ENCODE data around the gene RALGDS. TPM values are rescaled to one million over a fixed set of nuclear protein-coding genes. Genes with fewer than 3 reads are reported as not detected.

Gene RALGDS
- total and polyA plus RNA-seq, 9 of the 15 experiments (the other 6 are each of a cell fraction or from before 2014, with no cell fraction given), result 0.75 to 43.3 (median 27.1) TPM

DNA sequence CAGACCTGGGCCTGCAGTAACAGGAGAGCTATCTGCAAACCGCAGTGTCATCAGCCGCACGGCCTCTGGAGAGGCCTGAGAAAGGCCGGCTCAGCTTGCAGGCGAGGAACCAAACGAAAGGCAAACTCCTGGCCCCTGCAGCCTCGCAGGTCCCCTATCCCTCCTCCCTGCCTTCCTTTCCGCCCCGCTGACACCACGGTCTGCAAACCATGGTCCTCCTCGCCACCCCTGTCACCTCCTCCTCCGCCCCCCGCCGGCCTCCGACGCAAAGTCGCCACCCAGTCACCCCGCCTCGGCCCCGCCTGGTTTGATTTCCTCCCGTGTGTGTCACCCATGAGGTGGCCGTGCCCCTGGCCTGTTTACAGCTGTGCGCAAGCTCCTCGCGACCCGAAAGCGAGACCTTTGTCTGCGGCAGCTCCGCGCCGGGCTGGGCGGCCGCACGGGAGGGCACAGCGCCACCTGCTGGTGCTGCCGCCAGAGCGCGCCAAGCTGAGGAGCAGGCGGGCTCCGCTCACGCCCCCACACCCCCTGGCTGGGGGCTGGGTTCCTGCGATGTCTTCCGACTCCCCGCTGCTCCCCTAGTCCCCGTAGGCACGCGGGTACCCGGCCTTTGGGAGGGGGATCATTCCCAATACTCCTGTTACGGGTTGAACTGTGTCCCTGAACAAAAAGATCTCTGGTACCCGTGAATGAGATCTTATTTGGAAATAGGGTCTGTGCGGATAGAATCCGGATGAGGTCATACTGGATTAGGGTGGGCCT, 23.3 kb upstream of the RALGDS start (continued):
- TF ChIP-seq, protein P1, sequence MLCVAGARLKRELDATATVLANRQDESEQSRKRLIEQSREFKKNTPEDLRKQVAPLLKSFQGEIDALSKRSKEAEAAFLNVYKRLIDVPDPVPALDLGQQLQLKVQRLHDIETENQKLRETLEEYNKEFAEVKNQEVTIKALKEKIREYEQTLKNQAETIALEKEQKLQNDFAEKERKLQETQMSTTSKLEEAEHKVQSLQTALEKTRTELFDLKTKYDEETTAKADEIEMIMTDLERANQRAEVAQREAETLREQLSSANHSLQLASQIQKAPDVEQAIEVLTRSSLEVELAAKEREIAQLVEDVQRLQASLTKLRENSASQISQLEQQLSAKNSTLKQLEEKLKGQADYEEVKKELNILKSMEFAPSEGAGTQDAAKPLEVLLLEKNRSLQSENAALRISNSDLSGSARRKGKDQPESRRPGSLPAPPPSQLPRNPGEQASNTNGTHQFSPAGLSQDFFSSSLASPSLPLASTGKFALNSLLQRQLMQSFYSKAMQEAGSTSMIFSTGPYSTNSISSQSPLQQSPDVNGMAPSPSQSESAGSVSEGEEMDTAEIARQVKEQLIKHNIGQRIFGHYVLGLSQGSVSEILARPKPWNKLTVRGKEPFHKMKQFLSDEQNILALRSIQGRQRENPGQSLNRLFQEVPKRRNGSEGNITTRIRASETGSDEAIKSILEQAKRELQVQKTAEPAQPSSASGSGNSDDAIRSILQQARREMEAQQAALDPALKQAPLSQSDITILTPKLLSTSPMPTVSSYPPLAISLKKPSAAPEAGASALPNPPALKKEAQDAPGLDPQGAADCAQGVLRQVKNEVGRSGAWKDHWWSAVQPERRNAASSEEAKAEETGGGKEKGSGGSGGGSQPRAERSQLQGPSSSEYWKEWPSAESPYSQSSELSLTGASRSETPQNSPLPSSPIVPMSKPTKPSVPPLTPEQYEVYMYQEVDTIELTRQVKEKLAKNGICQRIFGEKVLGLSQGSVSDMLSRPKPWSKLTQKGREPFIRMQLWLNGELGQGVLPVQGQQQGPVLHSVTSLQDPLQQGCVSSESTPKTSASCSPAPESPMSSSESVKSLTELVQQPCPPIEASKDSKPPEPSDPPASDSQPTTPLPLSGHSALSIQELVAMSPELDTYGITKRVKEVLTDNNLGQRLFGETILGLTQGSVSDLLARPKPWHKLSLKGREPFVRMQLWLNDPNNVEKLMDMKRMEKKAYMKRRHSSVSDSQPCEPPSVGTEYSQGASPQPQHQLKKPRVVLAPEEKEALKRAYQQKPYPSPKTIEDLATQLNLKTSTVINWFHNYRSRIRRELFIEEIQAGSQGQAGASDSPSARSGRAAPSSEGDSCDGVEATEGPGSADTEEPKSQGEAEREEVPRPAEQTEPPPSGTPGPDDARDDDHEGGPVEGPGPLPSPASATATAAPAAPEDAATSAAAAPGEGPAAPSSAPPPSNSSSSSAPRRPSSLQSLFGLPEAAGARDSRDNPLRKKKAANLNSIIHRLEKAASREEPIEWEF (CRISPR knock-in tag; IDR thresholded peaks at IDR 0.05), result no peak
- TF ChIP-seq, protein P2, sequence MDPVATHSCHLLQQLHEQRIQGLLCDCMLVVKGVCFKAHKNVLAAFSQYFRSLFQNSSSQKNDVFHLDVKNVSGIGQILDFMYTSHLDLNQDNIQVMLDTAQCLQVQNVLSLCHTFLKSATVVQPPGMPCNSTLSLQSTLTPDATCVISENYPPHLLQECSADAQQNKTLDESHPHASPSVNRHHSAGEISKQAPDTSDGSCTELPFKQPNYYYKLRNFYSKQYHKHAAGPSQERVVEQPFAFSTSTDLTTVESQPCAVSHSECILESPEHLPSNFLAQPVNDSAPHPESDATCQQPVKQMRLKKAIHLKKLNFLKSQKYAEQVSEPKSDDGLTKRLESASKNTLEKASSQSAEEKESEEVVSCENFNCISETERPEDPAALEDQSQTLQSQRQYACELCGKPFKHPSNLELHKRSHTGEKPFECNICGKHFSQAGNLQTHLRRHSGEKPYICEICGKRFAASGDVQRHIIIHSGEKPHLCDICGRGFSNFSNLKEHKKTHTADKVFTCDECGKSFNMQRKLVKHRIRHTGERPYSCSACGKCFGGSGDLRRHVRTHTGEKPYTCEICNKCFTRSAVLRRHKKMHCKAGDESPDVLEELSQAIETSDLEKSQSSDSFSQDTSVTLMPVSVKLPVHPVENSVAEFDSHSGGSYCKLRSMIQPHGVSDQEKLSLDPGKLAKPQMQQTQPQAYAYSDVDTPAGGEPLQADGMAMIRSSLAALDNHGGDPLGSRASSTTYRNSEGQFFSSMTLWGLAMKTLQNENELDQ (CRISPR knock-in tag; IDR thresholded peaks at IDR 0.05; ENCODE audit: borderline replicate concordance), result no peak
- TF ChIP-seq STAT5A (IDR thresholded peaks at IDR 0.05; ENCODE audit: borderline replicate concordance, low read length) (no peak), ZNF717 (CRISPR knock-in tag; IDR thresholded peaks at IDR 0.05) (no peak), BACH1 (tag; IDR thresholded peaks at IDR 0.05) (no peak), XRCC4 (IDR thresholded peaks at IDR 0.05; ENCODE audit: extremely low read depth, insufficient read depth, insufficient read length) (no peak), U2AF2 (optimal IDR thresholded peaks at IDR 0.05; ENCODE audit: low read depth, low read length) (no peak), ZNF79 (CRISPR knock-in tag; IDR thresholded peaks at IDR 0.05; ENCODE audit: low read depth) (no peak), KLF13 (tag; IDR thresholded peaks at IDR 0.05; ENCODE audit: borderline replicate concordance, low read depth) (peak; percentile 100), SAFB (IDR thresholded peaks at IDR 0.05; ENCODE audit: borderline replicate concordance, low read depth, low read length) (0 out of 2 replicates have a peak, but pooled peaks have one; percentile 26), FOXO4 (CRISPR knock-in tag; IDR thresholded peaks at IDR 0.05) (no peak), ZNF431 (CRISPR knock-in tag; IDR thresholded peaks at IDR 0.05) (no peak)
